Mesodermal cell (in vitro differentiated cells): ENCODE results near the gene SLC1A3. TPM values are rescaled to one million over a fixed set of nuclear protein-coding genes. Genes with fewer than 3 reads are reported as not detected.
A peak's percentile ranks its signal among the peaks of the same experiment; 100 is the strongest.
"Not testable (repeated sequence)": the region's sequence is repeated elsewhere in the genome, so short reads cannot be mapped to it uniquely, and the experiment has no call there.

ENCODE experiments used
- H3K27ac ChIP-seq: 2 replicates; pipeline ENCODE4 v1.7.0; 2013; ENCODE audit warnings: mild to moderate bottlenecking, low read depth, low read length, moderate library complexity; ENCODE audit not compliant: severe bottlenecking
- H3K36me3 ChIP-seq: 2 replicates; pipeline ENCODE4 v1.7.1; 2013; ENCODE audit warnings: mild to moderate bottlenecking, low read length, moderate library complexity; ENCODE audit not compliant: control insufficient read depth, insufficient read depth
- H3K4me1 ChIP-seq: one replicate; pipeline ENCODE4 v1.7.1; 2013; ENCODE audit warnings: mild to moderate bottlenecking, low read length; ENCODE audit not compliant: insufficient read depth, control insufficient read depth, poor library complexity, severe bottlenecking
- H3K4me3 ChIP-seq: 2 replicates; pipeline ENCODE4 v1.7.0; 2013; ENCODE audit warnings: low read length, control low read depth, mild to moderate bottlenecking; ENCODE audit not compliant: insufficient read depth, poor library complexity, severe bottlenecking; ENCODE audit errors: extremely low read depth
- H3K9me3 ChIP-seq: 2 replicates; pipeline ENCODE4 v1.7.1; 2013; ENCODE audit warnings: mild to moderate bottlenecking, low read length, moderate library complexity; ENCODE audit not compliant: control insufficient read depth
- WGBS, 2 experiments: methylation state at CpG; one replicate each; pipeline ENCODE4 v1.1.5; 2013; ENCODE audit warnings: missing lambda C conversion rate in 2 of 2; ENCODE audit not compliant: insufficient coverage in 2 of 2; 5-methylcytosine and 5-hydroxymethylcytosine counted together
- polyA plus RNA-seq, 2 experiments: library from polyadenylated mRNA; stranded (reverse); fragments of 50-300 nt; gene quantifications; one replicate each; pipeline ENCODE4 v1.2.3, GENCODE V29; 2013

The SLC1A3 gene
- 10.5 TPM for polyA plus RNA-seq (2013, experiment 1 of 2)
- 14.6 TPM for polyA plus RNA-seq (2013, experiment 2 of 2)

- Histone ChIP-seq H3K4me3 (peak within 1 kb of the TSS; percentile 52), H3K9me3 (no peaks in the 10 kb centered on the region), H3K36me3 (peaks cover 21% of the 10 kb centered on the region), H3K4me1 (peaks cover 4% of the 10 kb centered on the region), H3K27ac (peak within 1 kb of the TSS; percentile 81)
- 1% methylated on average over 16 to 18 of the region's 20 CpGs for WGBS, 2 experiments
Observed at GRCh38 chr5:36606428-36607113, at the start of gene SLC1A3. Gene SLC1A3, plus strand, starts transcription at chr5:36606606. Its CDS starts 1,818 bp downstream, at chr5:36608424.

- Histone ChIP-seq H3K27ac (no peak overlapping the region), H3K4me3 (no peak overlapping the region), H3K9me3 (no peaks in the 10 kb centered on the region), H3K4me1 (peaks cover 4% of the 10 kb centered on the region), H3K36me3 (no peaks in the 10 kb centered on the region)
- no CpG with 5 or more reads among the region's 2 CpGs for WGBS, 2 experiments
Observed at GRCh38 chr5:36558641-36559040, 47.8 kb upstream of the SLC1A3 start.

GRCh38 chr5:36561601-36562000 lies 44.8 kb upstream of the SLC1A3 start:
- 87 to 100% methylated on average over 2 to 3 of the region's 3 CpGs for WGBS, 2 experiments
- Histone ChIP-seq H3K36me3 (no peaks in the 10 kb centered on the region), H3K27ac (no peak overlapping the region), H3K9me3 (no peaks in the 10 kb centered on the region), H3K4me3 (no peak overlapping the region), H3K4me1 (no peaks in the 10 kb centered on the region)

GRCh38 chr5:36569491-36569890 lies 36.9 kb upstream of the SLC1A3 start:
- Histone ChIP-seq H3K27ac (no peak overlapping the region), H3K36me3 (no peaks in the 10 kb centered on the region), H3K4me3 (no peak overlapping the region), H3K4me1 (peaks cover 4% of the 10 kb centered on the region), H3K9me3 (no peaks in the 10 kb centered on the region)
- 78% methylated on average over 2 of the region's 5 CpGs; no CpG with 5 or more reads in 1 of the 2 experiments for WGBS, 2 experiments

- H3K4me3 ChIP-seq, result no peak overlapping the region
- no peaks in the 10 kb centered on the region for H3K36me3 ChIP-seq
- H3K4me1 ChIP-seq, result peaks cover 11% of the 10 kb centered on the region
- no peak overlapping the region for H3K27ac ChIP-seq
- no peaks in the 10 kb centered on the region for H3K9me3 ChIP-seq
- 78 to 88% methylated on average over 6 of the region's 6 CpGs for WGBS, 2 experiments
Observed at GRCh38 chr5:36570301-36571095, 35.9 kb upstream of the SLC1A3 start.

- Histone ChIP-seq H3K4me1 (peaks cover 11% of the 10 kb centered on the region), H3K27ac (no peak overlapping the region), H3K36me3 (no peaks in the 10 kb centered on the region), H3K9me3 (no peaks in the 10 kb centered on the region), H3K4me3 (no peak overlapping the region)
- WGBS, 2 experiments, result 79 to 88% methylated on average over 2 to 4 of the region's 4 CpGs
Observed at GRCh38 chr5:36571401-36572042, 34.9 kb upstream of the SLC1A3 start.

GRCh38 chr5:36573438-36573837 lies 33.0 kb upstream of the SLC1A3 start:
- WGBS, 2 experiments, result 100% methylated on average over 1 of the region's 2 CpGs; no CpG with 5 or more reads in 1 of the 2 experiments

GRCh38 chr5:36575361-36575781 lies 31.0 kb upstream of the SLC1A3 start:
- H3K27ac ChIP-seq, result peak overlapping the region; percentile 13
- H3K4me1 ChIP-seq, result peaks cover 11% of the 10 kb centered on the region
- no peaks in the 10 kb centered on the region for H3K36me3 ChIP-seq
- no peaks in the 10 kb centered on the region for H3K9me3 ChIP-seq
- WGBS, 2 experiments, result 83% methylated on average over 1 of the region's 4 CpGs; no CpG with 5 or more reads in 1 of the 2 experiments
- H3K4me3 ChIP-seq, result no peak overlapping the region

More at GRCh38 chr5:36573438-36573837, 33.0 kb upstream of the SLC1A3 start:
- H3K4me3 ChIP-seq, result no peak overlapping the region
- no peak overlapping the region for H3K27ac ChIP-seq
- peaks cover 11% of the 10 kb centered on the region for H3K4me1 ChIP-seq
- H3K36me3 ChIP-seq, result no peaks in the 10 kb centered on the region
- no peaks in the 10 kb centered on the region for H3K9me3 ChIP-seq

GRCh38 chr5:36576721-36577120 lies 29.7 kb upstream of the SLC1A3 start:
- Histone ChIP-seq H3K27ac (no peak overlapping the region), H3K36me3 (no peaks in the 10 kb centered on the region), H3K9me3 (no peaks in the 10 kb centered on the region), H3K4me1 (peaks cover 11% of the 10 kb centered on the region), H3K4me3 (no peak overlapping the region)
- WGBS, 2 experiments, result 90% methylated on average over 1 to 2 of the region's 2 CpGs

- H3K9me3 ChIP-seq, H3K4me3 ChIP-seq, H3K36me3 ChIP-seq, H3K27ac ChIP-seq, H3K4me1 ChIP-seq: not testable (repeated sequence)
Observed at GRCh38 chr5:36579858-36580257, 26.5 kb upstream of the SLC1A3 start.
